ENCODE data around the gene SPNS3. TPM values are rescaled to one million over a fixed set of nuclear protein-coding genes. Genes with fewer than 3 reads are reported as not detected.

The SPNS3 gene
- total RNA-seq, 1 donor from 2014 or later = 0.18 TPM

DNA sequence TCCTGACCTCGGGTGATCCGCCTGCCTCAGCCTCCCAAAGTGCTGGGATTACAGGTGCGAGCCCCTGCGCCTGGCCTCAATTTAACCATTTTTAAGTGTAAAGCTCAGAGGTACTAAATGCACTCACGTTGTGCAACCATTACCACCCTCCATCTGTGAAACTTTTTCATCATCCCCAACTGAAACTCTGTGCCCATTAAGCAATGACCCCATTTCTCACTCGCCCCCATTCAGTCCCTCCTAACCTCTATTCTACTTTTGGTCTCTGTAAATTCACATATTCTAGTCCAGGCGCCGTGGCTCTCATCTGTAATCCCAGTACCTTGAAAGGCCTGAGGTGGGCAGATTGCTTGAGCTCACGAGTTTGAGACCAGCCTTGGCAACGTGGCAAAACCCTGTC lies 8.3 kb upstream of the SPNS3 start:
- TF ChIP-seq CTCF (IDR thresholded peaks at IDR 0.05; ENCODE audit: unreplicated experiment) = no peak
- Mint-ChIP-seq H3K9me3 (ENCODE audit: unreplicated experiment) (no peaks in the 10 kb centered on the region), H3K4me1 (ENCODE audit: unreplicated experiment) (no peaks in the 10 kb centered on the region), H3K27me3 (ENCODE audit: unreplicated experiment) (peaks cover 1% of the 10 kb centered on the region), H3K4me3 (ENCODE audit: unreplicated experiment) (no peak overlapping the region), H3K27ac (ENCODE audit: unreplicated experiment) (no peak overlapping the region), H3K36me3 (ENCODE audit: low read depth, unreplicated experiment) (no peaks in the 10 kb centered on the region)
- DNase-seq (ENCODE audit: low spot score) = no peak

DNA sequence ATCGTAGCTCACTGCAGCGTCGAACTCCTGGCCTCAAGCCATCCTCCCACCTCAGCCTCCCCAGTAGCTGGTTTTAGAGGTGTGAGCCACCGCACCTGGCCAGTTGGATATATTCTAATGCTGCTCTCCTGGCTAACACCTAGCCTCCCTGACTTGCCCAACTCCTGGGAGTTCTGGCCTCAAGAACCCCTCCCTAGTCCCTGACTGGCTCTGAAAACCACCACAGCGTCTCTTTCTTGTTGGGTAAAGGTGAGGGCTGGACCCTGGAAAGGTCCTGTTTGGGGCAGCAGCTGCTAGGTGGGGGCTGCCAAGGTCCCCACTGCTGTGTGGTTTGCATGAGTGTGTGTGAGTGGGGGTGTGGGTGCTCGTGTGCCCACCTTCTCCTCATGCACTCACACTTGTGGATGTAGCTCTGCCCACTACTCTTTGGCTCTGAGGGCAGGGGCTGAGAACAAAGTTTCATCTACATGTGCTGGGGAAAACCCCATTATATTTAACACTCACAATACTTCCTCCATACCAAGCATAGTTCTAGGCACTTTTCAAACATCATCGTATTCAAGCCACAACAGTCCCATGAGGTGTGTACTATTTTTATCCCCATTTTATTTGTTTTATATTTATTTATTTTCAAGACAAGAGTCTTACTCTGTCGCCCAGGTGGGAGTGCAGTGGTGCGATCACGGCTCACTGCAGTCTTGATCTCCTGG lies 7.1 kb upstream of the SPNS3 start:
- no peak for DNase-seq (ENCODE audit: low spot score)
- H3K27me3 Mint-ChIP-seq (ENCODE audit: unreplicated experiment) = peaks cover 1% of the 10 kb centered on the region
- no peak for TF ChIP-seq CTCF (IDR thresholded peaks at IDR 0.05; ENCODE audit: unreplicated experiment)
- no peak overlapping the region for H3K27ac Mint-ChIP-seq (ENCODE audit: unreplicated experiment)
- no peaks in the 10 kb centered on the region for H3K36me3 Mint-ChIP-seq (ENCODE audit: low read depth, unreplicated experiment)
- no peaks in the 10 kb centered on the region for H3K4me1 Mint-ChIP-seq (ENCODE audit: unreplicated experiment)
- H3K9me3 Mint-ChIP-seq (ENCODE audit: unreplicated experiment) = no peaks in the 10 kb centered on the region
- no peak overlapping the region for H3K4me3 Mint-ChIP-seq (ENCODE audit: unreplicated experiment)

- DNase-seq (ENCODE audit: low spot score) = no peak
- Mint-ChIP-seq H3K36me3 (ENCODE audit: low read depth, unreplicated experiment) (no peaks in the 10 kb centered on the region), H3K27ac (ENCODE audit: unreplicated experiment) (no peak overlapping the region), H3K4me1 (ENCODE audit: unreplicated experiment) (no peaks in the 10 kb centered on the region), H3K27me3 (ENCODE audit: unreplicated experiment) (peaks cover 1% of the 10 kb centered on the region), H3K4me3 (ENCODE audit: unreplicated experiment) (no peak overlapping the region), H3K9me3 (ENCODE audit: unreplicated experiment) (no peaks in the 10 kb centered on the region)
- TF ChIP-seq CTCF (IDR thresholded peaks at IDR 0.05; ENCODE audit: unreplicated experiment) = no peak
These were observed 6.2 kb upstream of the SPNS3 start for GRCh38 chr17:4427505-4427904.

DNA sequence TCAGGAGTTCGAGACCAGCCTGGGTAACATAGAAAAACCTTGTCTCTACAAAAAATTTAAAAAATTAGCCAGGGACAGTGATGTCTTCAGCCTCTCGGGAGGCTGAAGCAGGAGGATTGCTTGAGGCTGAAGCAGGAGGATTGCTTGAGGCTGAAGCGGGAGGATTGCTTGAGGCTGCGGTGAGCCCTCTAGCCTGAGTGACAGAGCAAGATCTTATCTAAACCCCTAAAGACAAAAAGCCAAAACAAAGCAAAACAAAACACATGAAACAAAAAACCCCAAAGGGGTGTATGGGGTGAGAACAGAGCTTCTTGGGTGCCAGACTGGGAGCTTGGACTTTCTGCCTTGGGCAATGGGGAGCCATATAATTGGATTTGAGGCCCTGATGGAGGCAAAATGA lies 2.6 kb downstream of the SPNS3 start:
- peaks cover 11% of the 10 kb centered on the region for H3K27me3 Mint-ChIP-seq (ENCODE audit: unreplicated experiment)
- H3K9me3 Mint-ChIP-seq (ENCODE audit: unreplicated experiment) = no peaks in the 10 kb centered on the region
- DNase-seq (ENCODE audit: low spot score) = no peak
- TF ChIP-seq CTCF (IDR thresholded peaks at IDR 0.05; ENCODE audit: unreplicated experiment) = no peak
- no peaks in the 10 kb centered on the region for H3K36me3 Mint-ChIP-seq (ENCODE audit: low read depth, unreplicated experiment)
- H3K4me1 Mint-ChIP-seq (ENCODE audit: unreplicated experiment) = peaks cover 9% of the 10 kb centered on the region
- H3K27ac Mint-ChIP-seq (ENCODE audit: unreplicated experiment) = no peak overlapping the region
- no peak overlapping the region for H3K4me3 Mint-ChIP-seq (ENCODE audit: unreplicated experiment)

DNA sequence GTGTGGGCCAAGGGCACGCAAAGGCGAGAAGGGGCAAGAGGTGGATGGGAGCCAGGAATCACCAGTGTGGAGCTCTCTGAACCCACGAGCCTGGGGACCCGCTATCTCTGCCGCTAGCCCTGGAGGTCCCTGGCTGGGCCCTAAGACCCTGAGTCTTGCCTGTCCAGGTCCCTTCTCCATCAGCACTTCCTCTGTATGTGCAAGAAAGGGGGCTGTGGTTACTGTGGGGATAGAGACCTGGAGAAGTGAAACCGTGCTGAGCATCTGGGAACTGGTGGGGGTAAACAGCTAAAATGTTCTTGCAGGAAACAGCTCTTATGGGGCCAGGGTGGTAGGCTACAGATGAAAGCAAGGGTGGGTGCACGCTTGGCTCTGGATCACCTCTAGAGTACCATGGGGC lies 3.1 kb downstream of the SPNS3 start:
- DNase-seq (ENCODE audit: low spot score) = no peak
- Mint-ChIP-seq H3K4me3 (ENCODE audit: unreplicated experiment) (no peak overlapping the region), H3K27ac (ENCODE audit: unreplicated experiment) (no peak overlapping the region), H3K36me3 (ENCODE audit: low read depth, unreplicated experiment) (no peaks in the 10 kb centered on the region), H3K4me1 (ENCODE audit: unreplicated experiment) (peaks cover 9% of the 10 kb centered on the region), H3K27me3 (ENCODE audit: unreplicated experiment) (peaks cover 11% of the 10 kb centered on the region), H3K9me3 (ENCODE audit: unreplicated experiment) (no peaks in the 10 kb centered on the region)
- TF ChIP-seq CTCF (IDR thresholded peaks at IDR 0.05; ENCODE audit: unreplicated experiment) = no peak
